GM06990 (cell line): Measurements from ENCODE around the gene BRF1.
A peak's percentile ranks its signal among the peaks of the same experiment; 100 is the strongest.

Experiments
- DNase-seq: peaks from one replicate; pipeline ENCODE4 v3.0.0-alpha.2; 2011; ENCODE audit not compliant: insufficient read length; ENCODE audit errors: extremely low read depth
- H3K27me3 ChIP-seq: replicated peaks from 2 replicates; pipeline ENCODE4 v1.6.0; 2011; ENCODE audit warnings: low read length; ENCODE audit not compliant: control insufficient read depth, insufficient read depth
- H3K36me3 ChIP-seq: 2 replicates; pipeline ENCODE4 v1.5.1; 2011; ENCODE audit warnings: low read length; ENCODE audit not compliant: control insufficient read depth, insufficient read depth
- H3K4me3 ChIP-seq: replicated peaks from 2 replicates; pipeline ENCODE4 v1.5.1; 2011; ENCODE audit warnings: low read depth, mild to moderate bottlenecking, control low read depth, low read length
- TF ChIP-seq, protein P1 (sequence below): IDR thresholded peaks from 2 replicates; pipeline ENCODE4 v1.5.1; 2011; ENCODE audit warnings: low read length, control low read depth, mild to moderate bottlenecking, inconsistent platforms; ENCODE audit not compliant: insufficient read depth, poor library complexity, severe bottlenecking

Gene BRF1

DNA sequence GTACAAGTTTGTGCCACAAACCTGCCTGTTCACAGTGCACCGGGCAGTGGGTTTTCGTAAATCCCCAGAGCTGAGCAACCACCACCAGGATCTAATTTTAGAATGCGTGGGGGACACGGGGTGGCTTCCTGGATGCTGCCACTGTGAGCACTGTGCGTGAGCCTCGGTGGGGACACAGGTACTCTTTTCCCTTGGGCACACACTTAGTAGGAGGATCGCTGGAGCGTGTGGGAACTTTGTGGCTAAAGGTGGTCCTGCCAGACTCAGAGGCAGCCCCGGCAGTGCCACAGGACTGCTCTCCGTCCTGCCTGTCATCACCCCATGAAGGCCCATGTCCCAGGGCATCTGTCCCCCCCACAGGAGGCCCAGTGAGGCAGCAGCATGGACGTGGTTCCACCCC, 31.4 kb downstream of the BRF1 start:
- TF ChIP-seq, protein P1, sequence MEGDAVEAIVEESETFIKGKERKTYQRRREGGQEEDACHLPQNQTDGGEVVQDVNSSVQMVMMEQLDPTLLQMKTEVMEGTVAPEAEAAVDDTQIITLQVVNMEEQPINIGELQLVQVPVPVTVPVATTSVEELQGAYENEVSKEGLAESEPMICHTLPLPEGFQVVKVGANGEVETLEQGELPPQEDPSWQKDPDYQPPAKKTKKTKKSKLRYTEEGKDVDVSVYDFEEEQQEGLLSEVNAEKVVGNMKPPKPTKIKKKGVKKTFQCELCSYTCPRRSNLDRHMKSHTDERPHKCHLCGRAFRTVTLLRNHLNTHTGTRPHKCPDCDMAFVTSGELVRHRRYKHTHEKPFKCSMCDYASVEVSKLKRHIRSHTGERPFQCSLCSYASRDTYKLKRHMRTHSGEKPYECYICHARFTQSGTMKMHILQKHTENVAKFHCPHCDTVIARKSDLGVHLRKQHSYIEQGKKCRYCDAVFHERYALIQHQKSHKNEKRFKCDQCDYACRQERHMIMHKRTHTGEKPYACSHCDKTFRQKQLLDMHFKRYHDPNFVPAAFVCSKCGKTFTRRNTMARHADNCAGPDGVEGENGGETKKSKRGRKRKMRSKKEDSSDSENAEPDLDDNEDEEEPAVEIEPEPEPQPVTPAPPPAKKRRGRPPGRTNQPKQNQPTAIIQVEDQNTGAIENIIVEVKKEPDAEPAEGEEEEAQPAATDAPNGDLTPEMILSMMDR = no peak
- DNase-seq = no peak

DNA sequence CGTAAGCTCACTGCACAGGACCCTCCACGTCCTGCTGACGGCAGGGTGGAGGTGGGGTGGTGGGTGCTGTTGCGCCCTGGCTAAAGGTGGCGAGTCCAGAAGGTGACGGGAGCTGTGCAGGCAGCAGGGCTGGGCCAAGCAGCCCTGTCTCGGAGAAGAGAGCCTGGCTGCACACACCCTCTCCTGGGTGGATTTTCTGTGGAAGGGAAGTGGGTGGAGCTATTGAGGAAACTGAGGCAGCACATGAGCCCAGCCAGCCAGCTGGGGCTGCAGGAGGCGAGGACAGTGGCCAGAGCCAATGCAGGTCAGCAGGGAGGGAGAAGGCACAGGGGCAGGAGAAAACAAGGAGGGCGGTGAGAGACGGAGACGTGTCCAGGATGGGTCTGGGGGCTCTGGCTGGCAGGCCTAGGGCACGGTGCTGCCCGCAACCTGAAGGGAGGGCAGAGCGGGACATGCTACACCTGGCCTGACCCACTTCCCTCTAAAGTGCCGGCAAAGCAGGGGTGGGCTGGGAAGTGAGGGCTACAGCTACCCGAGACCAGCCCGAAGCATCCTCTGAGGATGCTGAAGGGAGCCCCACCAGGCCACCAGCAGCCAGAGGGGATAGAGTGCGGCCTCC, 32.0 kb downstream of the BRF1 start:
- H3K27me3 ChIP-seq = no peaks in the 10 kb centered on the region
- H3K4me3 ChIP-seq = no peak overlapping the region
- TF ChIP-seq, protein P1 = no peak
- H3K36me3 ChIP-seq = peaks cover 5% of the 10 kb centered on the region
- DNase-seq = no peak

More for the DNA sequence above, 31.4 kb downstream of the BRF1 start:
- no peaks in the 10 kb centered on the region for H3K27me3 ChIP-seq
- H3K36me3 ChIP-seq = peaks cover 5% of the 10 kb centered on the region
- H3K4me3 ChIP-seq = no peak overlapping the region

DNA sequence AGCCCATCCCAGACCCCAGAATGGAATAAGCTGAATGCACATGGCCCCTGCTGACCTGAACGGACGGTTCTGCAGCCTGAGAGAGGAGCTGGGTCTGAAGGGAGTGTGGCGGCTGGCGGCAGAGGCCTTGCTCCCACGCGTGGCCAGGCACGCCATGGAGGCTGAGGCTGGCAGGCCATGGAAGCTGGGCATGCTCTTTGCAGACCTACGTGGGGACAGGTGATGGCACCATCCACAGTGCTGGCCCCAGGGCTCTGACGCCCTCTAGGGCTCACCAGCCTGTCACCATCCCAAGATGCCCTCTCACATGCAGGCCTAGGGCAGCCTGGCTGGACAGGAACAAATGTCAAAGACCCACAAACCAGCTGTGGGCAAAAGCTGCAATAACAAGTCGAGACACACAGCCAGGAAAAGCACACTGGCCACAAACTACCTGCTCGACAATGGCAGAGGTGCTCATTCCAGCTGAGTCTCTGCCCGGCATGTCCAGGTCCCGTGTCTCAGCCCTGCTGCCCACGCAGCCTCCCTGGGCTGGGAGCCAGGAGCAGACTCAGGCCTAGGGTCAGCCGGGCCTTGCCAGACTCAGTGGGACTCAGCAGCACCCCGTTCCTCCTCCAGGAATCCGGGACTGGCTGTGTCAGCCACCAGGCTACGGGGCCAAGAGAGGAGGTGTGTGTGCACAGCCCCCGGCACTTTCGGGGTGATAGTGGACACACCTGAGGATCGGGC, 32.8 kb downstream of the BRF1 start:
- no peaks in the 10 kb centered on the region for H3K27me3 ChIP-seq
- DNase-seq = no peak
- peaks cover 5% of the 10 kb centered on the region for H3K36me3 ChIP-seq
- H3K4me3 ChIP-seq = no peak overlapping the region
- TF ChIP-seq, protein P1 = peak; percentile 16

DNA sequence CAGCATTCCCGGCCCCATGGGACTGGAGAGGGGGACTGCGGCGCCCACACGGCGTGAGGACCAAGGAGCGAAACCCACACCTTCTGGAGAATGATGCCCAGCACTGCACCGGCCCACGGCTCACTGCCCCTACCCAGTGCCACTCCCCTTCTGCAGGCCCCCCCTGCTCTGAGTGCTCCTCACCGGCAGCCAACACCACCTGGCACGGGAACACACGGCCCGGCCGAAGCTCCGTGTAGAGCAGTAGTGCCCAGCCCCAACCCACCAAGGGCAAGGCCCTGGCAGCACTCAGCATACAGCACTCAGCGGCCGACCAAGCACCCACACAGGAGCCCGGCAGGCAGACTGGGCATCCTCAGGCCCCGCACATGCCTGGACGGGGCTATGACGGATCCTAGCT, 39.0 kb downstream of the BRF1 start:
- H3K4me3 ChIP-seq = no peak overlapping the region
- no peaks in the 10 kb centered on the region; the same call in 1 of the 2 replicates for H3K36me3 ChIP-seq
- no peaks in the 10 kb centered on the region for H3K27me3 ChIP-seq
- TF ChIP-seq, protein P1 = no peak
- no peak for DNase-seq

DNA sequence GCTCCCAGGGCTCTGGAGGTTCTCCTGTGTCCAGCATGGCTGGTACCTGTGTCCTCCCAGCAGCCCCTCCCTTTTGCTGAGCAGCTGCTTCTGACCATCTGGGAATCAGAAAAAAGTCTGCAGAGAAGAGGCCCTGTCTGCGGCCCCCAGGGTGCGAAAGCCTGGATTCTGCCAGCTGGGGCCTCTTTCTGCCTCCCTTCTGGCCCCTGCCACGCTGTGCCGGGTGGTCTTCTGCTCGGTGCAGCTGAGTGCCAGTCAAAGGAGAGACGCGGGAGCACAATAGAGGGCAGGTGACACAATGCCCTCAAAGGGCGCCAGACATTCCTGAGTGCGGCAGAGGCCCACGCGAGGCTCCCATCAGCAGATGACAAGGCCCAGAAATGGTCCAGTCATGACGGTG, 39.8 kb downstream of the BRF1 start:
- no peaks in the 10 kb centered on the region for H3K27me3 ChIP-seq
- no peak for DNase-seq
- H3K4me3 ChIP-seq = no peak overlapping the region
- peaks cover 2% of the 10 kb centered on the region for H3K36me3 ChIP-seq
- TF ChIP-seq, protein P1 = no peak

DNA sequence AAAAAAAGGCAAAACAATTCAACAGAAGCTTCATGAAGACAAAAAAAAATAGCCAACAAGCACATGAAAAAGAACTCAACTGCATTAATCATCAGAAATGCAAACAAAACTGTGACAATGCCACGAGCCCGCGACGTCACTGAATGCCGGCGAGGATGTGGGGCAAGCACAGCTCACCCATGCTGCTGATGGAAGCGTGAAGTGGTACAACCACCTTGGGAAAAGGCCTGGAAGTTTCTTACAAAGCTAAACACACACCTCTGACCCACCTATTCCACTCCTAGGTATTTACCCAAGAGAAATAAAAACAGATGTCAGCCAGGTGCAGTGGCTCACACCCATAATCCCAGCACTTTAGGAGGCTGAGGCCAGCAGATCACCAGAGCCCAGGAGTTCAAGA, 42.0 kb downstream of the BRF1 start:
- peaks cover 2% of the 10 kb centered on the region for H3K36me3 ChIP-seq
- DNase-seq = no peak
- H3K4me3 ChIP-seq = no peak overlapping the region
- no peaks in the 10 kb centered on the region for H3K27me3 ChIP-seq
- TF ChIP-seq, protein P1 = no peak
